ENCODE results near the gene SLC12A4.
"Not testable (repeated sequence)": the region's sequence is repeated elsewhere in the genome, so short reads cannot be mapped to it uniquely, and the experiment has no call there.

SLC12A4 gene

GRCh38 chr16:67987460-67988160 lies 19.2 kb upstream of the SLC12A4 start:
- DNase-seq: no peak

GRCh38 chr16:67986949-67987348 lies 18.5 kb upstream of the SLC12A4 start:
- no peak for DNase-seq

GRCh38 chr16:67982011-67982696 lies 13.7 kb upstream of the SLC12A4 start:
- DNase-seq: no peak

GRCh38 chr16:67979955-67980678 lies 11.7 kb upstream of the SLC12A4 start, which contains the start of gene DPEP3:
Gene DPEP3 (minus strand): TSS chr16:67980499. CDS start chr16:67980380, 119 bp downstream.
- no peak for DNase-seq

- no peak for DNase-seq
Observed at GRCh38 chr16:67977469-67978227, 9.2 kb upstream of the SLC12A4 start.

GRCh38 chr16:67977005-67977404 lies 8.6 kb upstream of the SLC12A4 start:
- DNase-seq: no peak

GRCh38 chr16:67976205-67976604 lies 7.8 kb upstream of the SLC12A4 start:
- DNase-seq: no peak

GRCh38 chr16:67975321-67976105 lies 7.1 kb upstream of the SLC12A4 start:
- DNase-seq: no peak

GRCh38 chr16:67972285-67972684 lies 3.8 kb upstream of the SLC12A4 start:
- not testable (repeated sequence) for DNase-seq

- DNase-seq: no peak
Observed at GRCh38 chr16:67971111-67971510, 2.7 kb upstream of the SLC12A4 start.

GRCh38 chr16:67969254-67970039 lies 1.0 kb upstream of the SLC12A4 start:
- DNase-seq: no peak

GRCh38 chr16:67967958-67968399 lies 458 bp downstream of the SLC12A4 start:
- no peak for DNase-seq

- DNase-seq: no peak
Observed at GRCh38 chr16:67967183-67967957, 1.1 kb downstream of the SLC12A4 start.

GRCh38 chr16:67966549-67967182 lies 1.8 kb downstream of the SLC12A4 start:
- DNase-seq: no peak

- DNase-seq: no peak
Observed at GRCh38 chr16:67965668-67966548, 2.5 kb downstream of the SLC12A4 start.

- no peak for DNase-seq
Observed at GRCh38 chr16:67964477-67965131, 3.8 kb downstream of the SLC12A4 start.

GRCh38 chr16:67963662-67964321 lies 4.6 kb downstream of the SLC12A4 start:
- no peak for DNase-seq

- DNase-seq: no peak
Observed at GRCh38 chr16:67963292-67963661, 5.2 kb downstream of the SLC12A4 start.

Data from NCI-H1092 treated with DMSO at 0.1 percent for 48 hours (cell line).